HuH-7.5 (cell line): ENCODE data around the gene HS6ST3.
"Not testable (repeated sequence)": the region's sequence is repeated elsewhere in the genome, so short reads cannot be mapped to it uniquely, and the experiment has no call there.

ENCODE experiments used
- DNase-seq: peaks from one replicate; pipeline ENCODE4 v3.0.0; 2011; ENCODE audit warnings: low spot score

Gene HS6ST3

DNA sequence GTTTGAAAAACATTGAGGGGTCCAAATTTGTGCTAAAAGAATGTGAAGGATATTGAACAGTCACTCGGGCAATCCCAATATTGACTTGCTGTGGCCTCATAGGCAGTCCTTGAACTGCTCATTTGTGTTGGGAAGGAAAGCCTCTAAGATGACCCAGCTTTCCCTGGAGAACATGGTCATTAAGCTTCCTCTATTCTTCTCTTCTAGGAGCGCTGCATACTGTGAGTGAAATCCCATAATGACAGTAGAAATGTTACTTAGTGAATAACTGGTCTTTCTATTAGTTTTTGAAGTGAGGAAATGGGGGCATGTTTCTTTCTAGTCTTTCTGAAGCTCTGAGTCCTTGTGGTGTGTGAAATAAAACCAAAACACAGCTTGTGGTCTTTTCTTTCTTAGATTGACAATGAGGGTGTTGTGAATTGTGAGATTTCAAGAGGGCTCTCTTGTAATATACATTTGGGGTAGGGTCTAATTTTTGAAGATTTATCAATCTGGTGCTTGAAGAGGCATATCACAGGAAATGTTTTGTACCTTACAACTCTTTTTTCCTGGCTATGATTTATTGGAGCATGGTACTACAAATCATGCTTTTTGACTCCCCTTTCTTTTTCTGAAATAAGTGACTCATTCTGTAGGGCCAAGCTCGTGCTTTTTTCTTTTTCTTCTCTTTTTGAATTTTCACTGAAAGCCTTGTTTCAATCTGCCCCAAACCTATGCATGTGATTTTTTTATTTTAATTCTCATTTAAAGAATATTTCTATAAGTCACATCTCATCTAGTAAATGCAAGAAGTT is 653.6 kb downstream of the HS6ST3 start:
- no peak for DNase-seq

DNA sequence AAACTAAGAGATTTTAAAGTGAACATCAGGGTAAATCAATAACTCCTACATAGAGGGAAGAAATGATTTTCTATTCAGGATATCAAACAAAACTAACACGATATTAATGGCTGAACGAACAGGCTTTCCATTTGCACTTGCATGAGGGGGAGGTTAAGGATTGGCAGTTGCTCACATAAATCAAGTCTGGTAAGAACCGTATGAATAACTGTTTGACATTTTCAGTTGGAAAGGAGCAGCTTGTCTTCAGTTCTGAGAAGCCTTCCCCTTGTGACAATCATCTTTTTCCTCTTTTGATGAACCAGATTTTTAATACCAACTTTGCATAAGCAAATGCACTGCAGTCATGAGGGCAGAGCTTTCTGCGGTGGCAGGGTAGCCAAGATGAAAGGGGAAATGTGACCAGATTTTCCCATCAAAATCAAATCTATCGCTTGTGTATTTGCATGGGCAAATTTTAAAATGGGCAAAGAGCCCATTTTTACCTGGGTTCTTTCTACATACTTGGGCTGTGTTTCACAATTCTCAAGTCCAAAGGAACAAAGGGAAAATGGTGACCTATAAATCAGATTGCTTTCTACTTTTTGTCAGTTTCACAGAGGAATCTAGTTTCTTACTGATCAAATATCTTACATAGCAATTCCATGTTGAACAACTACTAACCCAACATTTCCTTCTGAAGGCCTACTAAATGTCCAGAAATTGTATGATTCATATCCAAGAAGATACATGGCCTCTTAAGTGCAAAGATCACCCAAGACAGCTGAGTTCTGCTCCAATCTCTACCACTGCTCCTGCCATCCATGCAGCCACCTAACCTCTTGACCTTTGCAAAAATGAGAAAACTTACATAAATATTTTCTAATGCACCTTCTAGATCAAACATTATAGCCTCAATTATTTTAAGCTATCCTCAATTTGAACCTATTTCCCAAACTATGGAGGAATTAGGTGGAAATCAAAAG is 654.7 kb downstream of the HS6ST3 start:
- no peak for DNase-seq

DNA sequence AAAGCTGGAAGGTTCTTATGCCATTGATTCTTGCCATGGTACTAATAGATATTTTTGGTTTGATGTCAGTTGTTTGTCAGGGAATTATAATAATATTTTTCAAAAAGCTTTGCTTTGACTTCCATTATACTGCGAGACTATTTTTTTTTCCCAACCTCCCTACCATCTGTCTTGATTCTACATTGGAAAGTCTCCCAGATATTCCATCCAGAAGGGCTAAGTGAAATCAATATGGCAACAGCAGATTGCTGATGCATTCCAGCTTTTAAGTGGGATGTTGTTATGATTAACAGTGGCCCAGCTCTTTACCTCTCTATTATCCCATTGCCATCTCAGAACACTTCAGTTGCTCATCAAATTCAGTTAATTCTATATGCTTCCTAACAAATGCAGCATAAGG is 657.0 kb downstream of the HS6ST3 start:
- no peak for DNase-seq

DNA sequence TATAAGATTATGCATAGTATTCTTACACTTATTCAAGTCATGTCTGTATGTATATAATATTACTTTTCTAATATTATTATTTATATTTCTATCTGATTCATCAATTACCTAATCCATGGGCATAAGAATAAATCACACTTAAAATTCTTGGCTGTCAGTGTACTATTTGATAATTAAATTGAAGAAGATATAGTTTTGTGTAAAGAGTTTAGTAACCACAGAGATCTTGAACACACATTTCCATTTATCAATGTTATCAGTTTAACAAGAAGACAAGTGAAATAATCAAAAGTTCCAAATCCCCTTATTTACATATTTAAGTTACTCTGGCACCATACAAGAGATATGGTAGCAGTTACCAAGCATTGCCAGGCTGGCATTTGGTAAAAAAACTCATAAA is 659.9 kb downstream of the HS6ST3 start:
- DNase-seq = no peak

DNA sequence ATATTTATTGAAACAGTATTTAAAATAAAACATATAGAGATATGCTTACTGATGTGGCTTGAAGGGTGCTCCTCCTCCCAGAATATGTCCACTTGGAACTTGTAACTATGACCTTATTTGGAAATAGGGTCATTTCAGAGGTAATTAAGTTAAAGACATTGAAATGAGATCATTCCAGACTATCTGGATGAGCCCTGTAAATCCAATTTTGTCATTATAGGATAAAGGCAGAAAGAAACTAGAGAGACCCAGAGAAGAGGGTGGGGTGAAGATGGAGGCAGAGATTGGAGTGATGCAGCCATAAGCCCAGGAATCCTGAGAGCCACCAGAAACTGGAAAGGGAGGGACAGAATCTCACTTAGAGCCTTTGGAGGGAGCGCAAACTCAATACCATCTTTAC is 661.2 kb downstream of the HS6ST3 start:
- DNase-seq = no peak

DNA sequence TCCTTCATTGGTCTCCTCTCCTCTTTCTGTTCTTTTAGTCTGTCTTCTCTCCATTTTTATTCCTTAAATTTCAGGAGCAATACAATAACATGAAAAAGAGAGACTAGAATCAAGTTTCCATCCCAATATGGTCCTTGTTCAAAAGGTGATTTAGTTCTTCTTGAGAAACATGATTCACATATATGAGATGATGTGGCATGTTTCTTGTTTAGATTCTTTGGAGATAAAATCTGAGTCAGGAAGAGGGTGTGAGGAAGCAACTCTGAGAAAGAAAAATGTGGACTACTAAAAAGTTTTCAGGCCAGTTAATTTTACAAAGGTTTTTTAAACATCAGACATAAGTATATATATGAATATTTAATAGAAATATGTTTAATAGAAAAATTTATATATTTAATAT is 673.0 kb downstream of the HS6ST3 start:
- DNase-seq = no peak

DNA sequence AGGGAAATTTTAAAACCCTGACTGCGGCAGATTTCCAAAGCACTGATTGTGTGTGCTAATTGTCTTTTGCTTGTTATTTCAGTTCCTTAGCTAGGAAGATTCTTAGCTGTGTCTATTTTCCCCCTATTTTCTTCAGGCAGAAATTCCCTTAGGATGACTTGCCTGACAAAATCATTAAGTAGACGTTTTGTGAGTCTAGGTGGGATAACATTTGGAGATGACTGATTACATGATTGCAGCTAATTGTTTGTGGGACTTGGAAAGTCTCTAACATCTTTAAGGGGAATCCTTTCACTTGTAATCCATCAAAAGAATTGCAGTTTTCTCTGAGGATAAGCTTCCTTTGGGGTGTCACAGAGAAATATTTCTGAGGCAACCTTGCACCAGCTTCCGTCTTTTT is 676.4 kb downstream of the HS6ST3 start:
- DNase-seq = no peak

DNA sequence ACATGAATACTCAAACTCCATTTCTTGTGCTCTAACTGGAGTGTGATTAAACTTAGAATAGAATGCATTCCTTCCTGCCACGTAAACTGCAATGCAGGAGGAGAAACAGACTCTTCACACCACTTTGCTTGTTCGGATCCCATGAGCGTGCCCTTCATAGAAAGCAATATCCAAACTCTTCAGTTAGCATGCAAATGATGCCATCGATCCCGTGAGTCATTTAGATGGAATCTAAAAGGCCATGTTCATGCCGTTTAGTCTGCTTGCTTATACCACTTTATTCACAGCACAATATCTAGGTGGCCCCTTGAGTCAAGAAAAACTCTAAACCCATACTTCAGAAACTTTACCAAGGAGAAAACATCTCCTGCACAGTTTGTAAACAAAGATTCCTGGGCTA is 678.6 kb downstream of the HS6ST3 start:
- DNase-seq = no peak

DNA sequence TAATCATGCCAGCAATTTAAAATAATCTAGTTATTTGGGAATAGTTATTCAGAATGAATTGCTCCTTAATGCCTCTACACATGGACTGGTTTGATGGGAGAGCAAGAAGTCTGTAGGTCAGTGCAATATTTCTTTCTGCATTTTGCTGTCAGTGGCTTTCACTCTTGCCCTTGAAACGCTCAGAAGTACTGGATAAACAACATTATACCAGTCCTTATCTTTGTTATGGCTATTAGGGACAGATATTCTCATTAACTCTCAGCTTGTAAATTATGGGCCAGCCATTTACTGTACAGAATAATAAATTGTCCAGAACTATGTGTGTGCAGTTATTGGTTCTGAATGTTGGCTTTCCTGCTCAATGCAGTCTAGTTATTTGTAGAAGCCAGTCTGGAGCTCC is 680.0 kb downstream of the HS6ST3 start:
- no peak for DNase-seq

DNA sequence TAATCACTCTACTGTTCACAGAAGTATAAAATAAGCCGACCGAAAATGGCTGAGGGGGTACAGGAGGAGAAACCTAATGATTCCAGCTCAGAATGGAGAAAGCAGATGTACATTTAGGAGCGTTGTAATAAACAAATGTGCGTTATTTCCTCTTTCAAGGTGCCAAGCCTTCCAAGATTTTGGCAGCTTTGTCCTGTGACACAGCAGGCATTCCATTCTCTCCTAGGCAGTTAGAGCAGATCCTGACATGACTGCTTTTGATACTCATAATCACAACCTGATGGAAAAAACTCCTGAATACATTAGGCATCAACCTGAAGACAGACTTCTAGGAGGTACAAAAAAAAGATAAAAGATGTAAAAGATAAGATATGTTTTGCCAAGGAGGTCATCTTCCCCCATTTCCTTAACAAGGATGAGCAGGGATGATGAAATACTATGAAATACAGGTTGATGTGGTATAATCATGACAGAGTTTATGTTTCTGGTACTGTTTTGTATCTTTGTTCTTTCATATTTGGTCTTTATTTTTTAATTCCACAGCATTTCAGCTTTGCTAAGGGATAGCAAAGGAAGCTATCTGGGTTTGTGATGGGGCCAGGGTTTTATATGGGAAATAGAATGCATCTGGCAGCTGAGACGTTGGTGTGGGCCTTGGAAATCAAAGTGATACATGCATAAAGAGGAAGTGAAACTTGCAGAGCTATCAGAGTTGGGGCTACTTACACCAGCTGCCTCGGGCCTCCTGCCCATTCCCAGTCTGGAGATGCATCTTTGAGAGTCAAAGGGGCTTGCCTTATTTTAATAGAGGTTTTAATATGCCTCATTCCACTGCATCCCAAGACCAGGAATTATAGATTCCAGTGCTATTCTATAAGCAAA is 681.8 kb downstream of the HS6ST3 start:
- no peak for DNase-seq

DNA sequence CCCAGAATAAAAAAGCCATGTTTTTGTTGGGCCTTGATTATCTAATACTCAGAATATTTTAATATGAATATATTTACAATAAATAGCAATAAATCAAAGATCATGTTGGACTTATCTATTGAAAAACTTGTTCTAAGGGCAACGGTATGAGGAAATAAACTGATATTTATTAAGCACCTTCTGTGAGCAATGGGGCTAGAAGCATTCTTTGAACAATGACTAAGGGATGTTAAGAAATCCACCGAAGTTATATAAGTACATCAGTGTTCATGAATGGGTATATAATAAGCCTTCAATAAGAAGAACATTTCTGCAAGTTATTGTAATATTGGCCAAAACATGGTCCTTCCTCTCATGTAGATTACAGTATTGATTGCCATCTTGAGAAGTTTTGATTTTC is 682.5 kb downstream of the HS6ST3 start:
- DNase-seq = no peak

DNA sequence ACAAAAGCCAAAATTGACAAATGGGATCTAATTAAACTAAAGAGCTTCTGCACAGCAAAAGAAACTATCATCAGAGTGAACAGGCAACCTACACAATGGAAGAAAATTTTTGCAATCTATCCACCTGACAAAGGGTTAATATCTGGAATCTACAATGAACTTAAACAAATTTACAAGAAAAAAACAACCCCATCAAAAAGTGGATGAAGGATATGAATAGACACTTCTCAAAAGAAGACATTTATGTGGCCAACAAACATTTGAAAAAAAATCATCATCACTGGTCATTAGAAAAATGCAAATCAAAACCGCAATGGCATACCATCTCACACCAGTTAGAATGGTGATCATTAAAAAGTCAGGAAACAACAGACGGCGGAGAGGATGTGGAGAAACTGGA is 688.4 kb downstream of the HS6ST3 start:
- DNase-seq = not testable (repeated sequence)

DNA sequence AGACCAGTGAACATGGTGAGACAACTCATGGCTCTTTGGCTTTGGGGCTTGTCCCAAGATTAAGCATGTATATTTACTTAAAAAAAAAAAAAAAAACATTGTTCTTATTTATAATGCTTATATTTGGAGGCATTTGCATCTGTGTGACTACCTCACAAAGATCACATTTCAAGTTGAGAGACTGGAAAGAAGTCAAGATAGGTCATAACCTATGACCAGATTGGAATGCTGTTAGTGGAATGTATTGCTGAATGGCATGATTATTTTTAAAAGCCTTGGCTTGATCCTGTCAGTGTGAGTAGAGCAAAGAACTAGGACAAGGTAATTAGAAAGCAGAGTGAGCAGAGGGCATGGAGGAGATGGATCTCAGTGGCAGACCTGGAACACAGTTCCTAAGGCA is 689.8 kb downstream of the HS6ST3 start:
- no peak for DNase-seq

DNA sequence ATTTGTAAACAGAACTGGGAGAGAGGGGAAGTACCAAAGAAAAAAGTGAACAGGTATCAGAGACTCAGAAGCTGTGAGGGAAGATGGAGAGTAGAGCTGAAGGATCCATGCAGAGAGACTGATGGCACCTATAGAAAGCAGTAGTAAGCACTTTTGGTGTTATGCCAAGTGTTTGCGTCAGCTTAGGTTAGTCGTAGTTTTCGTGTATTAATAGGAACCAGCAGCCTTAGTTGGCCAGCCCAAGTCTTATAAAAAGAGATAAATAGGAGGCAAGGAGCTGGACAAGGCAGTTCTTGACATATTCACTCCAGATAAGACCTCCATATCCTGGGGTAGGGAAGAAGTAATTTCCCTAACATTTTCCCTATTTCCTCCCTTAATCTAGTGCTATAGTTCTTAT is 690.2 kb downstream of the HS6ST3 start:
- DNase-seq = no peak

DNA sequence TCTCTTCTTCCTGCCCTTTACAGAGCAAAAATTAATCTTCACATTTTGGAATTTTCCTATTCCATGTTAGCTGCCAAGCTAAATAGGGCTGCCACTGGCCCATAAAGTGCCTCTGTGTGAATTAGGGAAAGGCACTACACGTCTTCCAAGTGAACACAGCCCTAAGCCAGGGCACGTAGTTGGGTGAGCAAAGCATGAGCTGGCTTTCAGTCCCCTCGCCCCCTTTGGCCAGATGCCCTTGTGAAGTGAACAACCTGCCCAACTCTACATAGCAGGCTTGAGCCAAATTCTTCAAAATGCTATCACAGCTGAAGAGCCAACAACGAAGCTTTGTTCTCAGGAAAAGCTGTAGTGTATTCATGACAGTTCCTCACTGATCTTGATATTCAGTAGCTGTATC is 691.2 kb downstream of the HS6ST3 start:
- DNase-seq = no peak

DNA sequence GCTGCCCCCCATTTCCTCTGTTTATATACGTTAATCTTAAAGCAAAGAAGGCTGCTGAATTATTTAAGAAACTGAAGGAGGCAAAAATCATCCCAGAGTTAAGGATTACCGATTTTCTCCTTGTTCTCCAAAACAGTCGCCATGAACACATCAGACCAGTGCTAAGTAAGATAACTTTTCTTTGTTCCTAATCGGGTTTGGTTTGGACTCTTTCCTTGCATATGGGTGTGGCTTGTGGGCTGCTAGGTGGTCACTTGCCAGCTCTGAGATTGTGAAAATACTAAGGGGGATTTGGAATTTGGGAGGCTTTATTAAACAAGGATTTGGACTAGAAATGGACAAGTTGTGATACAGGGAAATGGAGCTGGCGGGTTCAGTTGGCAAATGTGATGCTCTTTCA is 692.3 kb downstream of the HS6ST3 start:
- DNase-seq = no peak

DNA sequence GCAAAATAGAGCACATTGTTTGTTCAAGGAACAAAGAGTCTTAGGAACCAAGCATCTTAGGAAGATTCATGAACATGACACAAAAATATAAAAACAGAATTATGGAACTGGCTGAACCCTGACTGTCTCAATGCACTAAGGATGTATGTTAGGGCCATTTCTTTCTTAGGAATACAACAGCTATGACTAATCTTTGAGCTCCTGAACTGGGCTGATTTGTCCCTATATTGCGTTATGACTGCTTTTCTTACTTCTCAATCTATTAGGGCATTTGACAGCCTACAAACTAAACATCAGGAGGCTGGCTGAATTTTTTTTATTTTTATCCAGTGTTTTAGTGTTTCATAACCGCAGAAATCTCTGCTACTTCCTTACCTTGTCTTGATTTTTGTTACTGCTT is 693.1 kb downstream of the HS6ST3 start:
- no peak for DNase-seq

DNA sequence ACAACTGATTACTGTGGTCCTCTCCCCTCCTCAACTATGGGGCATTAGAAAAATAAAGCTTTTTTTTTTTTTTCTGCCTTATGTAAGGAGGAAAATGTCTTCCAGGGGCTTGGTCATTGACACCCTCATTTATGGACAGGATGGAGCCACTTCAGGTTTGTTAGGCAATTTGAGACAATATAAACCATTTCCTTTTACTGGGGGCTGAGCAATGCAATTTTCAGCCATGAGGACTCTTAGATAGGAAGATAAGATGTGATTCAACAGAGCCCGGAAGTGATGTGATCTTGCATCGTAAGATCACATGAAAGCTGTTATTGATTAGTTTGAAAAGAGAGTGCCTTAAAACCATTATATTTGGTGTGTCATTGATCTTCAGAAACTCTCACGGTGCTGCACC is 693.6 kb downstream of the HS6ST3 start:
- DNase-seq = no peak

DNA sequence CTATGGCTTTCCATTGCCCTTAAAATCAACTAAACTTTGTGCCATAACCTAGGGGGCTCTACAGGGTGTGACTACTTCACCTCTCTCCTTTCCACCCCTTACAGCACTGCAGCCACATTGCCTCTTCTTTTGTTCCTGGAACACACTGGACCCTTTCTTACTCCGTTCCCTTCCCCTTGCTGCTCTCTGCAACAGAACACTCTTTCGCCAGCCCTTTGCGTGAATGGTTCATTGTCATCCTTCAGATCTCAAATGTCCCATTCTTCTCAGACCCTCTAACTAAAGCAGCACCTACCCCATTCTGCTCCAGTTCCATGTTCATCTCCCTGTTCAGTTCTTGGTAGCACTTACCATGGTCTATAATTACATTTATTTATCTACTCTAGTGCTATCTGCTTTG is 696.1 kb downstream of the HS6ST3 start:
- DNase-seq = no peak

DNA sequence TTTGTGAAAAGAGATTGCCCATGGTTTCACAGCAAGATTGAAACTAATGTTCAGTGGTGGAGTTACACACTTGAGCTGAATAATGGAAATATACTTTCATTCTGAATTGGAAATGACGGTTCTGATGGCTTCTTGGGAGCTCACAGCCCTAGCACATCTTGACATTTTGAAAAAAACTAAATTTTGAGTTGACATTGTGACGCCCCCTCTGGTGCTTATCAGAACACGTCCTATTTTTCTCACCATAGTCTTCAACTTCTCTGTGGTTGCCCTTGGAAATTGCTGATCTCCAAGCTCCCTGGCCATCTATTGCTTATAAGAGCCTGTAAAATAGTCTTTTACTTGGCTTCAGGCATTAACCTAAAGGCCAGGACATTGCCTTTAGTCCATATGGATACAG is 702.3 kb downstream of the HS6ST3 start:
- DNase-seq = no peak

DNA sequence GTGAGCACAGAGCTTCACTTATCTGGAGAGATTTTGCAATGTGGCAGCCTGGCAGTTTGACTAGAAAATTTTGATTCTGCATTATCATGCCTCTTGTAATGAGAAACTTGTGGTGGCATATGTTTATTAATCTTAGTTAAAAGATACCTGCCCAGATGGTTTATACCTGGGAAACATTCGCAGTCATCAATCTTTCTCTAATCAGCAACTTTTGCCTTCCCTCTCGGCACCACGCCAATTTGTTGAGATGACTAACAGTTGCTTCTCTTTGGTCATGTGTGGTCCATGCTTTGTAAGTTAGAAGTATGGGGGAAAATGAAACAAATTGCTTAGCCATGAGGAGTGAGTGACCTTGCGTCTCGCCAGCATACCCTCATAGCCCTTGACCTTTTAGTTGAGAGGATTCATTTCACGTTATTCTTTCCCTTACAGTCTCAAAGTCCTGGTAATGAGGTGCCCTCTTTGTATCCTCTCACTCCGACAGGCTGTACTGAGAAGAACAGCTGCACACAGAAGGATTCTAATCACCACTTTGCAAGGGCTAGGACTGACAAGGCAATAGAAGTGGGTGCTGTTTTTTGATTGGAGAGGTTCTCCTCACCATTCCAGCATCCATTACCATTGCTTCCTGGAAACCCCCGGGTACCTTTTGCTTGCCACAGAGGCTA is 703.0 kb downstream of the HS6ST3 start:
- no peak for DNase-seq

DNA sequence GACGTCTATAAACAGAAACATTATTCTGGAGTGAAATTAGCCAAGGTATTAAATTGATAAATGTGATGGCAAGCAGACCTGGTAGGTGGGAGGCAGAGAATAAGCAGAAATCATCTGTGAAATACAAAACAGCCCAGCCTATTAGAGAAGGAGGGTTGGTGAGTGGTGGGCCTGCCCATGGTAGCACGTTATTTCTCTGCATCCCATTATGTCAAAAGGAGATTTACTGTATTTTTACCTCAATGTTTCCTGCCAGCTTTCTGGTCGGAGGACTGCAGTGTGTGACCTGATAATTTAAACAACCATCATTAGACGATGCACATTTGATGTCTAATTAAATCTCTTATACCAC is 703.5 kb downstream of the HS6ST3 start:
- DNase-seq = no peak
